Liver (tissue), 9 donors: ENCODE measurements around the gene CFAP221. TPM values are rescaled to one million over a fixed set of nuclear protein-coding genes. Genes with fewer than 3 reads are reported as not detected.

Experiments
- DNase-seq: peaks from one replicate; pipeline ENCODE4 v3.0.0-alpha.2; 2017; ENCODE audit warnings: low spot score
- H3K27ac ChIP-seq, 2 donors: one replicate each; pipeline ENCODE4 v1.7.0; 2013; ENCODE audit warnings: inconsistent platforms in 2 of 2, low read length in 2 of 2, control low read depth in 1 of 2, low read depth in 1 of 2, mild to moderate bottlenecking in 1 of 2
- H3K27me3 ChIP-seq, 4 donors: one replicate each; pipeline versions ENCODE4 v1.6.1 to v1.7.0; 2013; ENCODE audit warnings: low read length in 3 of 4, inconsistent platforms in 1 of 4, mild to moderate bottlenecking in 1 of 4, moderate library complexity in 1 of 4; ENCODE audit not compliant: control insufficient read depth in 4 of 4, insufficient read depth in 4 of 4
- H3K36me3 ChIP-seq, 4 donors: one replicate each; pipeline versions ENCODE4 v1.6.1 to v1.7.0; 2013; ENCODE audit warnings: low read length in 3 of 4, mild to moderate bottlenecking in 3 of 4, low read depth in 1 of 4, moderate library complexity in 1 of 4; ENCODE audit not compliant: control insufficient read depth in 4 of 4, insufficient read depth in 3 of 4
- H3K4me1 ChIP-seq, 4 donors: one replicate each; pipeline versions ENCODE4 v1.6.1 to v1.7.0; 2013; ENCODE audit warnings: low read length in 3 of 4, mild to moderate bottlenecking in 3 of 4, moderate library complexity in 1 of 4; ENCODE audit not compliant: control insufficient read depth in 4 of 4, insufficient read depth in 4 of 4
- H3K4me3 ChIP-seq, 3 donors: one replicate each; pipeline versions ENCODE4 v1.6.1 to v1.7.0; 2013; ENCODE audit warnings: low read length in 3 of 3, control low read depth in 1 of 3, low read depth in 1 of 3, mild to moderate bottlenecking in 1 of 3
- H3K9ac ChIP-seq, 2 donors: one replicate each; pipeline ENCODE4 v1.7.0; 2013; ENCODE audit warnings: low read length in 2 of 2, mild to moderate bottlenecking in 2 of 2, moderate library complexity in 2 of 2, control low read depth in 1 of 2, low read depth in 1 of 2
- H3K9me3 ChIP-seq, 4 donors: one replicate each; pipeline versions ENCODE4 v1.6.1 to v1.7.0; 2013; ENCODE audit warnings: low read length in 3 of 4; ENCODE audit not compliant: control insufficient read depth in 4 of 4
- EGR1 ChIP-seq, 2 donors: IDR thresholded peaks; 2 replicates each; pipeline ENCODE4 v1.6.1; 2016 to 2018; ENCODE audit warnings: antibody characterized with exemption in 2 of 2, low read depth in 2 of 2
- FOXA1 ChIP-seq: IDR thresholded peaks from 2 replicates; pipeline ENCODE4 v1.6.1; 2016; ENCODE audit warnings: antibody characterized with exemption
- FOXA2 ChIP-seq: IDR thresholded peaks from 2 replicates; pipeline ENCODE4 v1.6.1; 2016; ENCODE audit warnings: antibody characterized with exemption
- GABPA ChIP-seq, 2 donors: IDR thresholded peaks in 1 of 2; conservative IDR thresholded peaks in 1 of 2; 2 replicates each; pipeline ENCODE4 v1.6.1; 2016; ENCODE audit warnings: antibody characterized with exemption in 2 of 2, mild to moderate bottlenecking in 1 of 2, moderate library complexity in 1 of 2
- HNF4A ChIP-seq, 2 donors: conservative IDR thresholded peaks; 2 replicates each; pipeline ENCODE4 v1.6.1; 2016; ENCODE audit warnings: antibody characterized with exemption in 2 of 2, mild to moderate bottlenecking in 2 of 2
- HNF4G ChIP-seq: IDR thresholded peaks from 2 replicates; pipeline ENCODE4 v1.6.1; 2016; ENCODE audit warnings: antibody characterized with exemption
- JUND ChIP-seq, 2 donors: IDR thresholded peaks; 2 replicates each; pipeline ENCODE4 v1.6.1; 2016; ENCODE audit warnings: antibody characterized with exemption in 2 of 2
- NR2F2 ChIP-seq: IDR thresholded peaks from 2 replicates; pipeline ENCODE4 v1.6.1; 2016; ENCODE audit warnings: antibody characterized with exemption
- RXRA ChIP-seq, 2 donors: IDR thresholded peaks; 2 replicates each; pipeline ENCODE4 v1.6.1; 2017 to 2018; ENCODE audit warnings: antibody characterized with exemption in 2 of 2, mild to moderate bottlenecking in 1 of 2
- SP1 ChIP-seq: IDR thresholded peaks from 2 replicates; pipeline ENCODE4 v1.6.1; 2018; ENCODE audit warnings: antibody characterized with exemption, mild to moderate bottlenecking
- YY1 ChIP-seq: IDR thresholded peaks from 2 replicates; pipeline ENCODE4 v1.6.1; 2016; ENCODE audit warnings: antibody characterized with exemption, mild to moderate bottlenecking
- WGBS: extraction: QIAGEN DNeasy Blood & Tissue Kit; methylation state at CpG from one replicate; pipeline ENCODE4 v1.1.7; 2013; 5-methylcytosine and 5-hydroxymethylcytosine counted together
- polyA plus RNA-seq, 2 donors: library from polyadenylated mRNA; stranded (reverse) in 1 of 2; unstranded in 1 of 2; fragments of 200-250 nt in 1 of 2; fragments of >200 nt in 1 of 2; fragmentation: Nextera tagmentation in 1 of 2; extraction: Ambion mirVana in 1 of 2; gene quantifications; one replicate each; pipeline versions ENCODE4 v1.2.1 to v1.2.3, GENCODE V29; 2013 to 2015
- total RNA-seq, 2 donors: library from RNA; depleted of rRNA; stranded (reverse); fragments of >200 nt; gene quantifications; one replicate each; pipeline ENCODE4 v1.2.3, GENCODE V29; 2014
- TF ChIP-seq, protein P1 (sequence below): IDR thresholded peaks from 2 replicates; pipeline ENCODE4 v1.6.1; 2016; ENCODE audit warnings: antibody characterized with exemption
- TF ChIP-seq, protein P2 (sequence below): IDR thresholded peaks from 2 replicates; pipeline ENCODE4 v1.6.1; 2016; ENCODE audit warnings: antibody characterized with exemption
- TF ChIP-seq, protein P3 (sequence below): fragments of 150-350 bp; IDR thresholded peaks from 2 replicates; pipeline ENCODE4 v1.5.1; 2017; ENCODE audit warnings: improper control_type of control experiment, low read depth, low read length; ENCODE audit not compliant: missing input control
- TF ChIP-seq, protein P4 (sequence below): IDR thresholded peaks from 2 replicates; pipeline ENCODE4 v1.6.1; 2016; ENCODE audit warnings: antibody characterized with exemption
- donor health status: healthy.
- donor health status: healthy.
- donor health status: healthy.
- donor health status: healthy.
- donor health status: healthy.

Gene CFAP221
- total and polyA plus RNA-seq, 4 donors: 0.23 to 3.1 (median 1.2) TPM

DNA sequence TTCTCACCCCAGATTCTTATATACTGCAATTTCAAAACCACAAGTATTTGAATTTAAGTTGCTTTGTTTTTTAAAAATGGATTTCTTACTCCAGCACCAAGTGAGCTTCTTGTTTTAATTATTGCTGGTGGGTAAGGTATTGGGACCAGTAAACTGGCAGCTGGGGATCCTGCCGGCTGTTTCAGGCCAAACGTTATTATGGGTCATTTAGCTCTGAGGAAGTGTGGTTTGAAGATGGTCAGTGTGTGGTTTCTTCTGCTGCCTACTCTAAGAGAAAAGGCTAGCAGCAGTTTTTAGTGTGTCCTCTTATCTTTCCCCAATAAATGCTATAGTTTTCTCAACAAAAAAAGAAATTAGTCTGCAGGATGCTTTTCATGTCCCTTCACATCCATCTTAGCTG is 30.6 kb downstream of the CFAP221 start:
- no peak for DNase-seq
- 76% methylated on average over 2 of the region's 2 CpGs for WGBS
- Histone ChIP-seq H3K4me3 (no peak overlapping the region), H3K27me3 (no peaks in the 10 kb centered on the region), H3K9ac (no peak overlapping the region), H3K4me1 (peaks cover 0 to 6% (median under 1%) of the 10 kb centered on the region in 4 donors), H3K36me3 (no peaks in the 10 kb centered on the region), H3K27ac (no peak overlapping the region), H3K9me3 (peaks cover 0 to 5% (median under 1%) of the 10 kb centered on the region in 4 donors)
- TF ChIP-seq, protein P1, sequence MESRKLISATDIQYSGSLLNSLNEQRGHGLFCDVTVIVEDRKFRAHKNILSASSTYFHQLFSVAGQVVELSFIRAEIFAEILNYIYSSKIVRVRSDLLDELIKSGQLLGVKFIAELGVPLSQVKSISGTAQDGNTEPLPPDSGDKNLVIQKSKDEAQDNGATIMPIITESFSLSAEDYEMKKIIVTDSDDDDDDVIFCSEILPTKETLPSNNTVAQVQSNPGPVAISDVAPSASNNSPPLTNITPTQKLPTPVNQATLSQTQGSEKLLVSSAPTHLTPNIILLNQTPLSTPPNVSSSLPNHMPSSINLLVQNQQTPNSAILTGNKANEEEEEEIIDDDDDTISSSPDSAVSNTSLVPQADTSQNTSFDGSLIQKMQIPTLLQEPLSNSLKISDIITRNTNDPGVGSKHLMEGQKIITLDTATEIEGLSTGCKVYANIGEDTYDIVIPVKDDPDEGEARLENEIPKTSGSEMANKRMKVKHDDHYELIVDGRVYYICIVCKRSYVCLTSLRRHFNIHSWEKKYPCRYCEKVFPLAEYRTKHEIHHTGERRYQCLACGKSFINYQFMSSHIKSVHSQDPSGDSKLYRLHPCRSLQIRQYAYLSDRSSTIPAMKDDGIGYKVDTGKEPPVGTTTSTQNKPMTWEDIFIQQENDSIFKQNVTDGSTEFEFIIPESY: no peak
- TF ChIP-seq, protein P2, sequence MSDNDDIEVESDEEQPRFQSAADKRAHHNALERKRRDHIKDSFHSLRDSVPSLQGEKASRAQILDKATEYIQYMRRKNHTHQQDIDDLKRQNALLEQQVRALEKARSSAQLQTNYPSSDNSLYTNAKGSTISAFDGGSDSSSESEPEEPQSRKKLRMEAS: no peak
- TF ChIP-seq SP1: no peak
- no peak for TF ChIP-seq NR2F2
- TF ChIP-seq, protein P3, sequence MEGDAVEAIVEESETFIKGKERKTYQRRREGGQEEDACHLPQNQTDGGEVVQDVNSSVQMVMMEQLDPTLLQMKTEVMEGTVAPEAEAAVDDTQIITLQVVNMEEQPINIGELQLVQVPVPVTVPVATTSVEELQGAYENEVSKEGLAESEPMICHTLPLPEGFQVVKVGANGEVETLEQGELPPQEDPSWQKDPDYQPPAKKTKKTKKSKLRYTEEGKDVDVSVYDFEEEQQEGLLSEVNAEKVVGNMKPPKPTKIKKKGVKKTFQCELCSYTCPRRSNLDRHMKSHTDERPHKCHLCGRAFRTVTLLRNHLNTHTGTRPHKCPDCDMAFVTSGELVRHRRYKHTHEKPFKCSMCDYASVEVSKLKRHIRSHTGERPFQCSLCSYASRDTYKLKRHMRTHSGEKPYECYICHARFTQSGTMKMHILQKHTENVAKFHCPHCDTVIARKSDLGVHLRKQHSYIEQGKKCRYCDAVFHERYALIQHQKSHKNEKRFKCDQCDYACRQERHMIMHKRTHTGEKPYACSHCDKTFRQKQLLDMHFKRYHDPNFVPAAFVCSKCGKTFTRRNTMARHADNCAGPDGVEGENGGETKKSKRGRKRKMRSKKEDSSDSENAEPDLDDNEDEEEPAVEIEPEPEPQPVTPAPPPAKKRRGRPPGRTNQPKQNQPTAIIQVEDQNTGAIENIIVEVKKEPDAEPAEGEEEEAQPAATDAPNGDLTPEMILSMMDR: no peak
- TF ChIP-seq HNF4A (conservative IDR thresholded peaks at IDR 0.05): no peak
- no peak for TF ChIP-seq JUND (IDR thresholded peaks at IDR 0.05)
- no peak for TF ChIP-seq FOXA2
- TF ChIP-seq EGR1 (IDR thresholded peaks at IDR 0.05; ENCODE audit: low read depth in 2 of 2): no peak
- TF ChIP-seq, protein P4, sequence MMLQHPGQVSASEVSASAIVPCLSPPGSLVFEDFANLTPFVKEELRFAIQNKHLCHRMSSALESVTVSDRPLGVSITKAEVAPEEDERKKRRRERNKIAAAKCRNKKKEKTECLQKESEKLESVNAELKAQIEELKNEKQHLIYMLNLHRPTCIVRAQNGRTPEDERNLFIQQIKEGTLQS: no peak
- TF ChIP-seq YY1: no peak
- no peak for TF ChIP-seq FOXA1

DNA sequence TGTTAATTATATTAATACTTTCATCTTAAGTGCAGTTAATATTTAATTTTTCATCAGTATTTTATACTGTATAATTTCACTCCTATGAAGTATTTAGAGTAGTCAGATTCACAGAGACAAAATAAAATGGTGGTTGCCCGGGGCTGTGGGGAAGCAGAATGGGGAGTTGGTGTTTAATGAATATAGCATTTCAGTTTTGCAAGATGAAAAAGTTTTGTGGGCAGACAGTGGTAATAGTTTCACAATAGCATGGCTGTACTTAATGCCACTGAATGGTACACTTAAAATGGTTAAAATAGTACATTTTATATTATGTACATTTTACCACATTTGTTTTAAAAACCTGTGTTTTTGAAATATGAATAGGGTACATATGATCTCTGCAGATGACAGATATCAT is 31.2 kb downstream of the CFAP221 start:
- WGBS: 90% methylated on average over 1 of the region's 1 CpG
- TF ChIP-seq RXRA (IDR thresholded peaks at IDR 0.05) (no peak), HNF4A (conservative IDR thresholded peaks at IDR 0.05) (no peak), FOXA2 (no peak), SP1 (no peak), GABPA (IDR thresholded peaks at IDR 0.05 in 1 of 2, conservative IDR thresholded peaks at IDR 0.05 in 1 of 2) (no peak), YY1 (no peak), JUND (IDR thresholded peaks at IDR 0.05) (no peak), HNF4G (no peak), NR2F2 (no peak), FOXA1 (no peak)
- TF ChIP-seq, protein P3: no peak
- TF ChIP-seq, protein P1: no peak
- TF ChIP-seq, protein P2: no peak

More for the DNA sequence above, 31.2 kb downstream of the CFAP221 start:
- Histone ChIP-seq H3K4me1 (peaks cover 0 to 8% (median 2%) of the 10 kb centered on the region in 4 donors), H3K4me3 (no peak overlapping the region), H3K9ac (no peak overlapping the region), H3K27ac (no peak overlapping the region), H3K9me3 (peaks cover 0 to 5% (median under 1%) of the 10 kb centered on the region in 4 donors), H3K27me3 (no peaks in the 10 kb centered on the region), H3K36me3 (no peaks in the 10 kb centered on the region)
- no peak for DNase-seq
